Esophagus squamous epithelium (tissue), 5 donors: ENCODE data around the gene ALOX5. TPM values are rescaled to one million over a fixed set of nuclear protein-coding genes. Genes with fewer than 3 reads are reported as not detected.

ENCODE experiments used
- DNase-seq: peaks from one replicate; lab custom pipeline; 2025; lab: John Stamatoyannopoulos, UW
- H3K27ac ChIP-seq, 4 donors: fragments of 200-600 bp; sonication (generic); one replicate each; pipeline ENCODE4 v1.5.1; 2016 to 2019; ENCODE audit warnings: mild to moderate bottlenecking in 1 of 4
- H3K27me3 ChIP-seq, 4 donors: fragments of 200-600 bp; sonication (generic); 1 replicate in 3 of 4; 2 replicates in 1 of 4; pipeline versions ENCODE4 v1.5.1 to v1.6.0; 2017 to 2021; ENCODE audit warnings: antibody characterized with exemption in 1 of 4
- H3K36me3 ChIP-seq, 3 donors: fragments of 200-600 bp; sonication (generic); one replicate each; pipeline ENCODE4 v1.5.1; 2016 to 2019
- H3K4me1 ChIP-seq, 3 donors: fragments of 200-600 bp; sonication (generic); one replicate each; pipeline ENCODE4 v1.5.1; 2017 to 2019
- H3K4me3 ChIP-seq, 4 donors: fragments of 200-600 bp; sonication (generic); 1 replicate in 3 of 4; 2 replicates in 1 of 4; pipeline ENCODE4 v1.5.1; 2016 to 2019; ENCODE audit warnings: mild to moderate bottlenecking in 2 of 4, moderate library complexity in 1 of 4
- H3K9me3 ChIP-seq, 3 donors: fragments of 200-600 bp; sonication (generic); one replicate each; pipeline ENCODE4 v1.5.1; 2016 to 2019
- POLR2A ChIP-seq, 4 donors: fragments of 450-650 bp; IDR thresholded peaks; one replicate each; pipeline ENCODE4 v1.6.1; 2017; ENCODE audit warnings: antibody characterized with exemption in 4 of 4, mild to moderate bottlenecking in 4 of 4, moderate library complexity in 3 of 4
- WGBS, 2 donors: methylation state at CpG; one replicate each; pipeline ENCODE4 v1.1.5; 2018; 5-methylcytosine and 5-hydroxymethylcytosine counted together
- intact Hi-C: fragments of 100-400 bp; cut with DNase I; formaldehyde crosslinking; loops from one replicate; pipeline ENCODE4 v1.15.0; 2022
- total RNA-seq, 4 donors: library from RNA; depleted of rRNA; stranded (reverse); fragments of >200 nt; gene quantifications; one replicate each; pipeline ENCODE4 v1.1.0, GENCODE V29; 2016
- TF ChIP-seq, protein P1 (sequence below), 6 experiments: fragments of 450-650 bp in 4 of 6; fragments of 200-600 bp in 2 of 6; sonication (generic) in 2 of 6; IDR thresholded peaks; one replicate each; pipeline ENCODE4 v1.5.1; 2016 to 2019; ENCODE audit warnings: antibody characterized with exemption in 6 of 6, mild to moderate bottlenecking in 4 of 6, moderate library complexity in 4 of 6
- donor health status: DM: yes; HTN: yes; CAD: no.

The ALOX5 gene
- total RNA-seq, 4 donors from 2014 or later = 10.6 to 40.4 (median 16.9) TPM

DNA sequence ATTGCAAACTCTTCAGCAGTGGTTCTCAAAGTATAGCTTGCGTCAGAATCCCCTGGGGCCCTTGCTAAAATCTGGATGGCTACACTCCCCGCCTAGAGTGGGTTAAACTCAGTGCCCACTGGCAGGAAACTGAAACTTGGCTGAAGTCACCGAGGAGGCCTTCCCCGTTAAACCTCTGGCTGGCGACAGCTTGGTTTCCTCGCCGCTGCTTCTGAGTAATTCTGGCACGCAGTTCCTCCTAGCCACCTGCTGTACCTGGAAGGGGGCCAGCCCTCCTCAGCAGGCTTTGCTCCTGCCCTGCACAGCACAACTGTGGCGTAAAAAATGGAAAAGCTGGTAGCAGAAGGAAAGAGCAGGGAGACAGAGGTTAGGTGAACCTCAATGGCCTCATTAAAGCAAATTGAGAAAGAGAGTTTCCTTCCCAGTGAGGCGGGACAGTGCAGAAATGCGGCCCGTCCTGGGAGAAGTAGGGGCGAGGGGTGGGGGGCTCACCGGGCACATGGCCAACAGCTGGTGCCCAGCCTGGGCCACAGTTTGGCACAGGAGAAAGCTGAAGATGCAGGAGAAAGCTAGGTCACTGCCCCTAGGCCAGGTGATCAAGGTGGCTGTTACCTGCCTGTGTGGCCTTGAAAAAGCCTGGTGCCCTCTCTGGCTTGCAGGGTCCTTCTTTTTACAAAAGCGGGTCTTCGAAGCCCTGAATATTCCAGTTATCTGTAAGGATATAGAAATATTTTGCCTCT is 46.6 kb downstream of the ALOX5 start:
- Histone ChIP-seq H3K36me3 (no peaks in the 10 kb centered on the region), H3K27ac (peak overlapping the region; percentile 5 to 94 (median 84)), H3K4me1 (peaks cover 14 to 58% (median 16%) of the 10 kb centered on the region in 3 donors), H3K27me3 (peaks cover 0 to 17% (median 0%) of the 10 kb centered on the region in 4 donors), H3K9me3 (no peaks in the 10 kb centered on the region), H3K4me3 (peak overlapping the region in 1 of 4 donors; percentile 20)
- peak; percentile 13 for DNase-seq
- intact Hi-C loops = no loop called here
- WGBS, 2 donors = 17 to 44% methylated on average over 9 to 16 of the region's 16 CpGs
- TF ChIP-seq POLR2A (IDR thresholded peaks at IDR 0.05) = peak in 1 of 4 donors; percentile 22
- TF ChIP-seq, protein P1, sequence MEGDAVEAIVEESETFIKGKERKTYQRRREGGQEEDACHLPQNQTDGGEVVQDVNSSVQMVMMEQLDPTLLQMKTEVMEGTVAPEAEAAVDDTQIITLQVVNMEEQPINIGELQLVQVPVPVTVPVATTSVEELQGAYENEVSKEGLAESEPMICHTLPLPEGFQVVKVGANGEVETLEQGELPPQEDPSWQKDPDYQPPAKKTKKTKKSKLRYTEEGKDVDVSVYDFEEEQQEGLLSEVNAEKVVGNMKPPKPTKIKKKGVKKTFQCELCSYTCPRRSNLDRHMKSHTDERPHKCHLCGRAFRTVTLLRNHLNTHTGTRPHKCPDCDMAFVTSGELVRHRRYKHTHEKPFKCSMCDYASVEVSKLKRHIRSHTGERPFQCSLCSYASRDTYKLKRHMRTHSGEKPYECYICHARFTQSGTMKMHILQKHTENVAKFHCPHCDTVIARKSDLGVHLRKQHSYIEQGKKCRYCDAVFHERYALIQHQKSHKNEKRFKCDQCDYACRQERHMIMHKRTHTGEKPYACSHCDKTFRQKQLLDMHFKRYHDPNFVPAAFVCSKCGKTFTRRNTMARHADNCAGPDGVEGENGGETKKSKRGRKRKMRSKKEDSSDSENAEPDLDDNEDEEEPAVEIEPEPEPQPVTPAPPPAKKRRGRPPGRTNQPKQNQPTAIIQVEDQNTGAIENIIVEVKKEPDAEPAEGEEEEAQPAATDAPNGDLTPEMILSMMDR (IDR thresholded peaks at IDR 0.05) = no peak

- Histone ChIP-seq H3K36me3 (no peaks in the 10 kb centered on the region), H3K9me3 (no peaks in the 10 kb centered on the region), H3K4me1 (peaks cover 14 to 66% (median 22%) of the 10 kb centered on the region in 3 donors), H3K27ac (peak overlapping the region in 3 of 4 donors; percentile 81 to 94 (median 88)), H3K4me3 (no peak overlapping the region), H3K27me3 (peaks cover 0 to 17% (median 0%) of the 10 kb centered on the region in 4 donors)
- TF ChIP-seq POLR2A (IDR thresholded peaks at IDR 0.05) = no peak
- TF ChIP-seq, protein P1 (IDR thresholded peaks at IDR 0.05) = no peak
- intact Hi-C loops = no loop called here
- DNase-seq = no peak
- WGBS, 2 donors = 65 to 69% methylated on average over 3 to 5 of the region's 7 CpGs
Observed at GRCh38 chr10:45421221-45422097, 47.4 kb downstream of the ALOX5 start.

- peaks cover 14 to 66% (median 22%) of the 10 kb centered on the region in 3 donors for H3K4me1 ChIP-seq
- DNase-seq = no peak
- no peak overlapping the region for H3K4me3 ChIP-seq
- no peaks in the 10 kb centered on the region for H3K36me3 ChIP-seq
- 39 to 57% methylated on average over 2 to 4 of the region's 6 CpGs for WGBS, 2 donors
- H3K27me3 ChIP-seq = peaks cover 0 to 21% (median 0%) of the 10 kb centered on the region in 4 donors
- TF ChIP-seq, protein P1 (IDR thresholded peaks at IDR 0.05) = no peak
- no peak for TF ChIP-seq POLR2A (IDR thresholded peaks at IDR 0.05)
- no peaks in the 10 kb centered on the region for H3K9me3 ChIP-seq
- H3K27ac ChIP-seq = peak overlapping the region in 1 of 4 donors; percentile 94
- intact Hi-C loops = no loop called here
Observed at GRCh38 chr10:45422207-45422865, 48.3 kb downstream of the ALOX5 start.

GRCh38 chr10:45422866-45423659 is 49.0 kb downstream of the ALOX5 start:
- Histone ChIP-seq H3K4me1 (peaks cover 14 to 70% (median 22%) of the 10 kb centered on the region in 3 donors), H3K4me3 (no peak overlapping the region), H3K36me3 (no peaks in the 10 kb centered on the region), H3K27ac (no peak overlapping the region), H3K27me3 (peaks cover 0 to 28% (median 0%) of the 10 kb centered on the region in 4 donors), H3K9me3 (no peaks in the 10 kb centered on the region)
- 75 to 80% methylated on average over 8 to 9 of the region's 9 CpGs for WGBS, 2 donors
- DNase-seq = no peak
- intact Hi-C loops = no loop called here
- TF ChIP-seq, protein P1 (IDR thresholded peaks at IDR 0.05) = no peak
- no peak for TF ChIP-seq POLR2A (IDR thresholded peaks at IDR 0.05)
